Measurements from ENCODE around the gene ZNF620. TPM values are rescaled to one million over a fixed set of nuclear protein-coding genes. Genes with fewer than 3 reads are reported as not detected.

The ZNF620 gene
- total and polyA plus RNA-seq, 2 experiments from 2014 or later: 0.32 to 0.86 TPM

DNA sequence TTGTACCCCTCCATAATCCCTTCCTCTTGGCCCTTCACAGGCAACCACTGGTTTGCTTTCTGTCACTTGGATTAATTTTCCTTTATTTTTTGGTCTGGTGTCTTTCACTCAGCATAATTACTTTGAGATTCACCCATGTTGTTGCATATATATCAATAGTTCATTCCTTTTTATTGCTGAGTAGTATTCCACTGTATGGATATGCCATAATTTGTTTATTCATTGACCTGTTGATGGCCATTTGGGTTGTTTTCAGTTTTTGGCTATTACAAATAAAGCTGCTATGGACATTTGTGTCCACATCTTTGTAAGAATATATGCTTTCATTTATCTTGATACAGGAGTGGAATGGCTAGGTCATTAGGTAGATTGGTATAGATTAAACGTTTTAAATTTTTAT is 13.0 kb downstream of the ZNF620 start:
- Histone ChIP-seq H3K9me3 (ENCODE audit: low read depth) (no peaks in the 10 kb centered on the region), H4K20me1 (ENCODE audit: insufficient read depth) (no peaks in the 10 kb centered on the region), H3K79me2 (ENCODE audit: insufficient read depth) (no peaks in the 10 kb centered on the region), H3K27ac (no peak overlapping the region), H2AFZ (no peak overlapping the region), H3K9me2 (ENCODE audit: insufficient read depth) (no peaks in the 10 kb centered on the region), H3K4me2 (ENCODE audit: unreplicated experiment) (no peak overlapping the region), H3K27me3 (replicated peaks; ENCODE audit: insufficient read depth) (no peaks in the 10 kb centered on the region), H3K4me3 (no peak overlapping the region), H3K36me3 (ENCODE audit: low read depth) (no peaks in the 10 kb centered on the region), H3K9ac (no peak overlapping the region), H3K4me1 (ENCODE audit: insufficient read depth) (peaks cover 9% of the 10 kb centered on the region), H3F3A (ENCODE audit: insufficient read depth) (peaks cover 11% of the 10 kb centered on the region)
- TF ChIP-seq EZH2phosphoT487 (IDR thresholded peaks at IDR 0.05; ENCODE audit: insufficient read depth, low read depth) (no peak), EZH2 (IDR thresholded peaks at IDR 0.05; ENCODE audit: insufficient read depth, poor library complexity, severe bottlenecking) (no peak)
- 26 to 48% methylated on average over 1 of the region's 1 CpG for WGBS, 2 experiments (ENCODE audit: low coverage in 1 of 2, low lambda C conversion rate in 2 of 2, missing lambda C conversion rate in 2 of 2)
- DNase-seq: no peak
- in situ Hi-C loops (cut with MboI): no loop called here

DNA sequence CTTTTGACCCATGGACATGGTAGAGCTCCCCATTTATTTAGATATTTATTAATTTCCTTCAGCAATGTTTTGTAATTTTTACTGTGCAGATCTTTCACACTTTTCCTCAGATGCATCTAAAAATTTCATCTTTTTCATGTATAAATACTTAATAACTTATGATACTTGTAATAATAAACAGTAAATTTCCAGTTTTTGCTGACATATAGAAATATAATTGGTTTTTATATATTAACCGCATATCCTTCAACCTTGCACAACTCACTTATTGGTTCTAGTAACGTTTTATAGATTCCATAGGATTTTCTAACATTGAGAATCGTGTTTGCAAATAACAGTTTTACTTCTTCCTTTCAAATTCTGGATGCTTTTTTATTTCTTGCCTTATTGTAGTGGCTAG is 15.4 kb downstream of the ZNF620 start:
- 49 to 50% methylated on average over 3 of the region's 3 CpGs for WGBS, 2 experiments (ENCODE audit: low coverage in 1 of 2, low lambda C conversion rate in 2 of 2, missing lambda C conversion rate in 2 of 2)
- Histone ChIP-seq H3K4me3 (no peak overlapping the region), H2AFZ (no peak overlapping the region), H3K4me1 (ENCODE audit: insufficient read depth) (peaks cover 17% of the 10 kb centered on the region), H3K36me3 (ENCODE audit: low read depth) (no peaks in the 10 kb centered on the region), H3F3A (ENCODE audit: insufficient read depth) (peaks cover 10% of the 10 kb centered on the region), H3K9me3 (ENCODE audit: low read depth) (no peaks in the 10 kb centered on the region), H3K27ac (no peak overlapping the region), H3K79me2 (ENCODE audit: insufficient read depth) (peaks cover 14% of the 10 kb centered on the region), H3K9me2 (ENCODE audit: insufficient read depth) (no peaks in the 10 kb centered on the region), H3K4me2 (ENCODE audit: unreplicated experiment) (no peak overlapping the region), H3K27me3 (replicated peaks; ENCODE audit: insufficient read depth) (no peaks in the 10 kb centered on the region), H3K9ac (no peak overlapping the region), H4K20me1 (ENCODE audit: insufficient read depth) (no peaks in the 10 kb centered on the region)
- no peak for DNase-seq
- in situ Hi-C loops (cut with MboI): no loop called here
- no peak for TF ChIP-seq EZH2phosphoT487 (IDR thresholded peaks at IDR 0.05; ENCODE audit: insufficient read depth, low read depth)
- TF ChIP-seq EZH2 (IDR thresholded peaks at IDR 0.05; ENCODE audit: insufficient read depth, poor library complexity, severe bottlenecking): no peak

DNA sequence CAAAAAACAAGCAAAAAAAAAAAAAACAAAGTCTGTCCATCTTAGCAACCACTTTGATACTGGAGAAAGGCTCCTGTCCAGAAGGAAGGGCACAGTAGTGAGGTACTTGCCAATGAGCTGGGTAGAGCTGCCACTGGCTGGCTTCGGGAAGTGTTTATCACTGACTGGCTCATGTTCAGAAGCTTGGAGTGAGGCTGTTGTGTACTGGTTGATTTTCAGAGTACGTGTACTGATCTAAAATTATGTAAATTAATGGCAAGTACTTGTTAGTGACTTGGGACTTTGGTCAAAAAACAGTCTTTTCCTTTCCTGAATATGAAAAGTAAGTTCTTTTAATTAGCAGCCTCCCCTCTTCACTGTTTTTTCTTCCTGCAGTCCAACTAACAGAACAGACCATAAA is 17.9 kb downstream of the ZNF620 start:
- H3K9me3 ChIP-seq (ENCODE audit: low read depth): no peaks in the 10 kb centered on the region
- H3K27me3 ChIP-seq (replicated peaks; ENCODE audit: insufficient read depth): no peaks in the 10 kb centered on the region
- H3K36me3 ChIP-seq (ENCODE audit: low read depth): peaks cover 14% of the 10 kb centered on the region
- H4K20me1 ChIP-seq (ENCODE audit: insufficient read depth): no peaks in the 10 kb centered on the region
- H3K9me2 ChIP-seq (ENCODE audit: insufficient read depth): no peaks in the 10 kb centered on the region
- WGBS, 2 experiments (ENCODE audit: low coverage in 1 of 2, low lambda C conversion rate in 2 of 2, missing lambda C conversion rate in 2 of 2): 27 to 29% methylated on average over 2 of the region's 2 CpGs
- peaks cover 7% of the 10 kb centered on the region for H3F3A ChIP-seq (ENCODE audit: insufficient read depth)
- peak overlapping the region; percentile 84 for H3K4me2 ChIP-seq (ENCODE audit: unreplicated experiment)
- peaks cover 14% of the 10 kb centered on the region for H3K4me1 ChIP-seq (ENCODE audit: insufficient read depth)
- peak overlapping the region; percentile 99 for H3K9ac ChIP-seq
- peak; percentile 25 for DNase-seq
- peaks cover 40% of the 10 kb centered on the region for H3K79me2 ChIP-seq (ENCODE audit: insufficient read depth)
- TF ChIP-seq EZH2 (IDR thresholded peaks at IDR 0.05; ENCODE audit: insufficient read depth, poor library complexity, severe bottlenecking) (no peak), EZH2phosphoT487 (IDR thresholded peaks at IDR 0.05; ENCODE audit: insufficient read depth, low read depth) (no peak)
- in situ Hi-C loops (cut with MboI): no loop called here
- H3K27ac ChIP-seq: peak overlapping the region; percentile 82
- H3K4me3 ChIP-seq: peak overlapping the region; percentile 92
- peak overlapping the region; percentile 97 for H2AFZ ChIP-seq

DNA sequence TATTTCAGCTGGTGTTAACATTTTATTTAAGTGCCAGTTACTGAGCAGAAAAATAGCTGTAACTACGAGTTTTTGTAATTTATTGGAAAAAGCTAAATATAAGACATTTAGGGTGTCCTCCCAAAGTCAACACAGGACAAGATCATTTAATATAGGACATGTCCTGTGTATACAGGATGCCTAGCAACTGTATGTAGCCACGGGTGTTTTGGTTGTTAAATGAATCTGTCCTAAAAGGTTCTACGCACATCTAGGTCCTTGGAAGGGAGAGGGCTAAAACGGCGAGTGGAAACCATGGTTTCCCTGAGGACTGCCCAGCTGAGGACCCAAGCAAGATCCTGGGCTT is 18.4 kb downstream of the ZNF620 start:
- Histone ChIP-seq H4K20me1 (ENCODE audit: insufficient read depth) (no peaks in the 10 kb centered on the region), H3K9ac (peak overlapping the region; percentile 99), H3K79me2 (ENCODE audit: insufficient read depth) (peaks cover 44% of the 10 kb centered on the region), H3K36me3 (ENCODE audit: low read depth) (peaks cover 14% of the 10 kb centered on the region), H3K27me3 (replicated peaks; ENCODE audit: insufficient read depth) (no peaks in the 10 kb centered on the region), H3K4me2 (ENCODE audit: unreplicated experiment) (peak overlapping the region; percentile 84), H3K4me1 (ENCODE audit: insufficient read depth) (peaks cover 14% of the 10 kb centered on the region), H2AFZ (peak overlapping the region; percentile 97), H3F3A (ENCODE audit: insufficient read depth) (peaks cover 7% of the 10 kb centered on the region), H3K4me3 (peak overlapping the region; percentile 92), H3K9me2 (ENCODE audit: insufficient read depth) (no peaks in the 10 kb centered on the region), H3K9me3 (ENCODE audit: low read depth) (no peaks in the 10 kb centered on the region), H3K27ac (peak overlapping the region; percentile 82)
- TF ChIP-seq EZH2 (IDR thresholded peaks at IDR 0.05; ENCODE audit: insufficient read depth, poor library complexity, severe bottlenecking) (no peak), EZH2phosphoT487 (IDR thresholded peaks at IDR 0.05; ENCODE audit: insufficient read depth, low read depth) (no peak)
- in situ Hi-C loops (cut with MboI): no loop called here
- DNase-seq: no peak
- WGBS, 2 experiments (ENCODE audit: low coverage in 1 of 2, low lambda C conversion rate in 2 of 2, missing lambda C conversion rate in 2 of 2): 35 to 36% methylated on average over 5 of the region's 5 CpGs

Data from GM23248 (cell line).